Prostate gland (tissue), 2 donors: Measurements from ENCODE around the gene MYH15. TPM values are rescaled to one million over a fixed set of nuclear protein-coding genes. Genes with fewer than 3 reads are reported as not detected.

ENCODE experiments used
- DNase-seq: peaks from one replicate; pipeline ENCODE4 v3.0.0-alpha.2; 2019; ENCODE audit warnings: low spot score
- H3K27ac ChIP-seq, 2 donors: fragments of 200-600 bp; sonication (generic); 2 replicates each; pipeline ENCODE4 v1.5.1; 2017 to 2019
- H3K27me3 ChIP-seq: fragments of 200-600 bp; sonication (generic); replicated peaks from 2 replicates; pipeline ENCODE4 v1.5.1; 2019; ENCODE audit not compliant: insufficient read depth
- H3K36me3 ChIP-seq, 2 donors: fragments of 200-600 bp; sonication (generic); 1 replicate in 1 of 2; 2 replicates in 1 of 2; pipeline versions ENCODE4 v1.5.1 to v1.8.1; 2017 to 2019
- H3K4me1 ChIP-seq: fragments of 200-600 bp; sonication (generic); replicated peaks from 2 replicates; pipeline ENCODE4 v1.5.1; 2019
- H3K4me3 ChIP-seq, 2 donors: fragments of 200-600 bp; sonication (generic); 2 replicates each; pipeline ENCODE4 v1.5.1; 2017 to 2019
- H3K9me3 ChIP-seq: fragments of 200-600 bp; sonication (generic); 2 replicates; pipeline ENCODE4 v1.5.1; 2017
- POLR2A ChIP-seq: fragments of 450-650 bp; IDR thresholded peaks from one replicate; pipeline ENCODE4 v1.6.1; 2016; ENCODE audit warnings: antibody characterized with exemption, mild to moderate bottlenecking
- POLR2AphosphoS5 ChIP-seq: sonication (generic); formaldehyde crosslinking; IDR thresholded peaks from one replicate; pipeline ENCODE4 v1.6.1; 2017; ENCODE audit warnings: antibody characterized with exemption
- WGBS: methylation state at CpG from one replicate; pipeline ENCODE4 v1.1.5; 2018; 5-methylcytosine and 5-hydroxymethylcytosine counted together
- intact Hi-C: fragments of 100-400 bp; cut with DNase I; formaldehyde crosslinking; loops from one replicate; pipeline ENCODE4 v1.14.2; 2022
- total RNA-seq, 2 donors: library from RNA; depleted of rRNA; stranded (reverse); fragments of >200 nt; gene quantifications; one replicate each; pipeline ENCODE4 v1.1.0, GENCODE V29; 2016
- TF ChIP-seq, protein P1 (sequence below), 4 experiments: fragments of 200-600 bp in 2 of 4; fragments of 450-650 bp in 2 of 4; sonication (generic) in 2 of 4; IDR thresholded peaks; 1 replicate in 3 of 4; 2 replicates in 1 of 4; pipeline ENCODE4 v1.5.1; 2016 to 2019; ENCODE audit warnings: antibody characterized with exemption in 4 of 4, mild to moderate bottlenecking in 2 of 4, moderate library complexity in 2 of 4

The MYH15 gene
- total RNA-seq, 2 donors from 2014 or later, result 0.68 TPM

DNA sequence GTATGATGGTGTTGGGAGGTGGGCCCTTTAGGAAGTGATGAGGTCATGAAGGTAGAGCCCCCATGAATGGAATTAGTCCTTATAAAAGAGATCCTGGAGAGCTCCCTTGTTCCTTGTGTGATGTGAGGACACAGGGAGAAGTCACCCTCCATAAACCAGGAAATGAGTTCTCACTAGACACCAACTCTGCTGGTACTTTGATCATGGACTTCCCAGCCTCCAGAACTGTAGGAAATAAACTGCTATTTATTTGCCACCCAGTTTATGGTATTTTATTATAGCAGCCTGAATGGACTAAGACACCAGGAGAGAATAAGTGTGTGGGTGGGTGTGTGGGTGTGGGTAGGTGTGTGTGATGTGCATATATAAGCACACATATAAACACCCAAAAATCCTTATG lies 71.9 kb downstream of the MYH15 start:
- Histone ChIP-seq H3K9me3 (no peaks in the 10 kb centered on the region), H3K4me1 (no peaks in the 10 kb centered on the region), H3K27ac (no peak overlapping the region), H3K36me3 (no peaks in the 10 kb centered on the region), H3K27me3 (no peaks in the 10 kb centered on the region), H3K4me3 (no peak overlapping the region)
- no peak for TF ChIP-seq POLR2AphosphoS5
- TF ChIP-seq POLR2A, result no peak
- TF ChIP-seq, protein P1, sequence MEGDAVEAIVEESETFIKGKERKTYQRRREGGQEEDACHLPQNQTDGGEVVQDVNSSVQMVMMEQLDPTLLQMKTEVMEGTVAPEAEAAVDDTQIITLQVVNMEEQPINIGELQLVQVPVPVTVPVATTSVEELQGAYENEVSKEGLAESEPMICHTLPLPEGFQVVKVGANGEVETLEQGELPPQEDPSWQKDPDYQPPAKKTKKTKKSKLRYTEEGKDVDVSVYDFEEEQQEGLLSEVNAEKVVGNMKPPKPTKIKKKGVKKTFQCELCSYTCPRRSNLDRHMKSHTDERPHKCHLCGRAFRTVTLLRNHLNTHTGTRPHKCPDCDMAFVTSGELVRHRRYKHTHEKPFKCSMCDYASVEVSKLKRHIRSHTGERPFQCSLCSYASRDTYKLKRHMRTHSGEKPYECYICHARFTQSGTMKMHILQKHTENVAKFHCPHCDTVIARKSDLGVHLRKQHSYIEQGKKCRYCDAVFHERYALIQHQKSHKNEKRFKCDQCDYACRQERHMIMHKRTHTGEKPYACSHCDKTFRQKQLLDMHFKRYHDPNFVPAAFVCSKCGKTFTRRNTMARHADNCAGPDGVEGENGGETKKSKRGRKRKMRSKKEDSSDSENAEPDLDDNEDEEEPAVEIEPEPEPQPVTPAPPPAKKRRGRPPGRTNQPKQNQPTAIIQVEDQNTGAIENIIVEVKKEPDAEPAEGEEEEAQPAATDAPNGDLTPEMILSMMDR (IDR thresholded peaks at IDR 0.05), result no peak
- intact Hi-C loops, result no loop called here
- DNase-seq, result no peak

DNA sequence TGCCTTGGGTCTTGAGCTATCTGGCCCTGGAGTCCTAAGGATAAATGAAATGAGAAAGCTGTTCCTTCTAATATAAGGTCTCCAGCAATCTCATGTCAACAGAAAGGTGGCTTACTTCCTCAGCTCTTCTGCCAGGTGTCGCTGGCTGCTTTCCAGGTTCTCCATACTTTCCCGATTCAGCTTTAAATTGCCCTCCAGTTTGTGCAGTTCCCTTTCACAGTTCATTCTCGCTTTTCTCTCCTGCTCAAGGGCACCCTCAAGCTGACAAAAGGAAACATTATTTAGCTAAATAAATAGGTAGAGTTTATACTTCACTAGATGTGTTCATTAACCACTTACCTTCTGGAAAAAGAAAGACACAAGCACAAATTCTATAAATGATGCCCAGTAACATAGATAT lies 73.0 kb downstream of the MYH15 start:
- no peaks in the 10 kb centered on the region for H3K36me3 ChIP-seq

DNA sequence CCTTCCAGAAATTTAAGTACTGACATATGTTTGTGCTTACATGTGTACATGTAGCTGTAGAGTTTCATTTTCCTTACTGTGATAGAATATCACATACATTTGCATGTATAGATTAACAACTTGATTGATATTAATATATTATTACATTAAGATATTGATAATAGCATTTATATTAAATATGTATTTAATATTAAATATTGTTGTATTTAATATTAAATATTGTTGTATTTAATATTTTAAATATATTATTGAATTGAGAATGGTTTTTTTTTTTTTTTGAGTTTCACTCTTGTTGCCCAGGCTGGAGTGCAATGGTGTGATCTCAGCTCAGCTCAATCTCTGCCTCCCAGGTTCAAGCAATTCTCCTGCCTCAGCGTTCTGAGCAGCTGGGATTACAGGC lies 76.5 kb downstream of the MYH15 start:
- 82% methylated on average over 1 of the region's 1 CpG for WGBS
- TF ChIP-seq POLR2A (no peak), POLR2AphosphoS5 (no peak)
- TF ChIP-seq, protein P1 (IDR thresholded peaks at IDR 0.05), result no peak
- DNase-seq, result no peak
- H3K4me1 ChIP-seq, result no peaks in the 10 kb centered on the region
- no peaks in the 10 kb centered on the region for H3K27me3 ChIP-seq
- intact Hi-C loops, result no loop called here
- no peaks in the 10 kb centered on the region for H3K36me3 ChIP-seq
- no peaks in the 10 kb centered on the region for H3K9me3 ChIP-seq
- H3K4me3 ChIP-seq, result no peak overlapping the region
- no peak overlapping the region for H3K27ac ChIP-seq

More for the DNA sequence above, 73.0 kb downstream of the MYH15 start:
- intact Hi-C loops, result no loop called here
- TF ChIP-seq POLR2AphosphoS5 (peak; percentile 26), POLR2A (no peak)
- TF ChIP-seq, protein P1 (IDR thresholded peaks at IDR 0.05), result peak in 2 of 4 experiments; percentile 40 to 51
- Histone ChIP-seq H3K4me1 (no peaks in the 10 kb centered on the region), H3K27me3 (no peaks in the 10 kb centered on the region), H3K4me3 (no peak overlapping the region), H3K27ac (no peak overlapping the region), H3K9me3 (no peaks in the 10 kb centered on the region)
- WGBS, result 25% methylated on average over 3 of the region's 3 CpGs
- DNase-seq, result peak; percentile 24

DNA sequence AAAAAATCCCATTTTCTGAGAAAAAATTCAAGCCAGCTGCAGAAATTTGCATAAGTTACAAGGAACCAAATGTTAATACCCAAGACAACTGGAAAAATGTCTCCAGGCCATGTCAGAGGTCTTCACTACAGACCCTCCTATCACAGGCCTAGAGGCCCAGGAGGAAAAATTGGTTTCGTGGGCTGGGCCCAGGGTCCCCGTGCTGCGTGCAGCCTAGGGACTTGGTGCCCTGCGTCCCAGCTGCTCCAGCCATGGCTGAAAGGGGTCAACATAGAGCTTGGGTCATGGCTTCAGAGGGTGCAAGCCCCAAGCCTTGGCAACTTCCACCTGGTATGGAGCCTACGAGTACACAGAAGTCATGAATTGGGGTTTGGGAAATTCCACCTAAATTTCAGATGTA lies 78.0 kb downstream of the MYH15 start:
- no peak overlapping the region for H3K27ac ChIP-seq
- no peak for DNase-seq
- intact Hi-C loops, result no loop called here
- no peaks in the 10 kb centered on the region for H3K36me3 ChIP-seq
- H3K27me3 ChIP-seq, result no peaks in the 10 kb centered on the region
- WGBS, result 96% methylated on average over 5 of the region's 5 CpGs
- H3K4me1 ChIP-seq, result no peaks in the 10 kb centered on the region
- no peaks in the 10 kb centered on the region for H3K9me3 ChIP-seq
- no peak for TF ChIP-seq POLR2AphosphoS5
- no peak overlapping the region for H3K4me3 ChIP-seq

DNA sequence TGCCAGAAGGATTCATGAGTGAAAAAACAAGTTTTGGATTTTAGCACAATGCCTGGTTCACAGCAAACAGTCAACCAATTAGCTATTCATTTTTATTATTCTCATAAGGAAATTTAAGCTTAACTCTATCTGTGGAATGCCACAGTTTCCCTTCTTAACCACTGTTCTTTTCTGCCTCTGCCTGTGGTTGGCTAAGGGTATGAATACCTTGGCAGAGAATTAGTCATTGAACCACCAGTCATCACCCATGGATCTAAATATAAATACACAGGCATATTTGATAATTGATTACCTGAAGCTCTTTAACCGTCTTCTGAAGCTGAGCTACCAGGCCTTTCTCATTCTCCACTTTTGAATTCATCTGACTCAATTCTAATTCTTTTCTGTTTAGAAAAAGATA lies 79.9 kb downstream of the MYH15 start:
- 89% methylated on average over 1 of the region's 1 CpG for WGBS
- no peaks in the 10 kb centered on the region for H3K36me3 ChIP-seq
- no peaks in the 10 kb centered on the region for H3K27me3 ChIP-seq
- intact Hi-C loops, result no loop called here
- TF ChIP-seq POLR2A, result no peak
- TF ChIP-seq POLR2AphosphoS5, result no peak
- TF ChIP-seq, protein P1 (IDR thresholded peaks at IDR 0.05), result no peak
- no peak for DNase-seq
- H3K27ac ChIP-seq, result no peak overlapping the region
- no peaks in the 10 kb centered on the region for H3K4me1 ChIP-seq
- no peaks in the 10 kb centered on the region for H3K9me3 ChIP-seq
- H3K4me3 ChIP-seq, result no peak overlapping the region
